HG03558 (cell line): Measurements from ENCODE around the gene ABLIM2.
A peak's percentile ranks its signal among the peaks of the same experiment; 100 is the strongest.

Experiments
- ATAC-seq: cut with Tn5 transposase; IDR thresholded peaks from one replicate; pipeline ENCODE4 v1.9.1; 2021; ENCODE audit warnings: moderate number of reproducible peaks; ENCODE audit not compliant: unreplicated experiment; ENCODE audit errors: extremely low read depth

The ABLIM2 gene

DNA sequence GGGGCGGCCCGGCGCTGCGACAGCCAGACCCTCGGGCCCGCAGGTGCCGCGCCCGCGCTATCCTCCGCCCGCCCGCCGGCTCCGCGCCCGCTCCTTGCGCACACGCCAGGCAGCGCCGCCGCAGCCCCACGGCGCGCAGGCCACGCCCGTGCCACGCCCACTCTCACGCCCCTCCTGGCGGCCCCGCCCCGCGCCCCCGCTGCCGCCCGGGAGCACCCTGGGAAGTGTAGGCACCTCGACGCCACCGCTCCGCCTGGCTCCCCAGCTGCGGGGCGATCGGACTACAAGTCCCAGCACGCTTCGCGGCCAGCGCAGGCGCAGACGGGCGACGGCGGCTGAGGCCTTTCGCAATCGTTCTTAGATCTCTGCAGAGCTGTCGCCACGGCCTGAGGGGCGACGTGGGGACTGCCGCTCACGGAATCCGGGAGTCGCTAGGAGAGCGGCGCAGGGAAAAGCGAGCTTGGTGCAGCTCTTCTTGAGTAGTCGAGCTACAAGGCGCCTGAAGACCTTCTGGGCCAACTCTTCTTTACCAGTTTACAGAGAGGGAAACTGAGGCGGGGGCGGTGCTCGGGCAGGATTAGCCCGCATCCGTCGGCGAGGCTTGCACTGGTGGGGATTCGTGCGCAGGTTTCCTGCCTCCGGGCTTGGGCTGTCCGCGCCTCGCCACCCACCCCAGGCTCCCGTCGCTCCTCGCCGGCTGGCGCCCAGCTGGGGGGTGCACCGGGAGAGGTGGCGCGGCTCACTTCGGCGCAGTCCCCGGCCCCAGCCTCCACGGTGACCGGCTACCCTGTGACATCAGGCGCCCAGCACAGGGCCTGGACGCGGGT is at the start of gene ABLIM2:
Gene ABLIM2 (minus strand): TSS at position 104 of the 827 bp plus-strand sequence. CDS start 124 bp downstream, outside the sequence.
- ATAC-seq: peak; percentile 96

GRCh38 chr4:8207314-8207713 is 48.7 kb upstream of the ABLIM2 start:
- no peak for ATAC-seq

GRCh38 chr4:8205749-8206611 is 47.4 kb upstream of the ABLIM2 start:
- ATAC-seq: no peak

GRCh38 chr4:8205241-8205707 is 46.7 kb upstream of the ABLIM2 start:
- ATAC-seq: no peak

DNA sequence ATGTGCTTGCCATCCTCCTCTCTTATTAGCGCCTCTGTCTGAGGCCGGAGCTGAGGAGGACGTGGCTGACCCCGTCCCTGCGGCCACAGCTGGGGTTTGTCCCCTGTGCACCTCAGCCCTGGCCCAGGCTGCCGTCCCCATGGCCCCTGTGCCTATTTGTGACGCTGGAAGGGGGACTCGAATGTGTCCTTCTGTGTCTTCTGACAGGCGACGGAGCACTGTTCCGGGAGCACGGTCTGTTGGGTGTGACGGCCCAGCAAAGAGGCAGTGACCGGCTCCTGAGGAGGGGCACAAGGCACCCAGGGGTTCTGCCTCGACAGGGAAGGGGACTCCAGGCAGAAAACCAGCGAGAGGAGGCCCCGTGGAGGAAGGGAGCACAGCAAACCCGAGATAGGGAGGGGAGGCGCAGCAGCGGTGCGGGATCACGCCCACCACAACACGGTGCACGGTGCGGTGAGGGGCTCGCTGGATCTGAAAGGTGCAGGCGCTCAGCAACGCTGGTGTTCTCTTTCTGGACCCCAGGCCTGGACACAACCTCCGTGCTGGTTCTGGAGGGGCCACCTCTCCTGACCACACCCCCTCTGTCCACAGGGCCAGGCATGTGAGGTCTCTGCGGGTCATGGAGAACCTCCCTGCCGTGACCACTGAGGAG is 46.1 kb upstream of the ABLIM2 start:
- ATAC-seq: no peak

DNA sequence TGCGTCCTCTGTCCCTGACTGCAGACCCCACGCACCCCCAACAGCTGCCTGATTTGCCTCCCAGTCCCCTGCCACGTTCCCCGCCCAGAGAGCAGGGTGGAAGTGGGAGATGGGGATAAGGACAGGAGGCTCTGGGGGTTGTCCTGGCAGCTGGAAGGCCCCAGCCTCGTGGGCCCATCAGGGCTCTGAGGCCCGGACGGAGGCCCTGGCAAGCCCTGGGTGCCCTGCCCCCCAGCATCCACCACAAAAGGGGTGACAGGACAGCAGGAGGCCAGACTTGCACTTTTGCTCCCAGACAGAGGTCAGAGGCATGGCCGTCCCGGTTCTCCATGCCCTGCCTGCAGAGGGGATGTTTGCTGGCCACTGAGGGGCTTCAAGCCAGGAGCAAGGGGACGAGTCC is 45.2 kb upstream of the ABLIM2 start:
- ATAC-seq: no peak

- ATAC-seq: no peak
Measured at GRCh38 chr4:8203052-8203401, 44.4 kb upstream of the ABLIM2 start.

DNA sequence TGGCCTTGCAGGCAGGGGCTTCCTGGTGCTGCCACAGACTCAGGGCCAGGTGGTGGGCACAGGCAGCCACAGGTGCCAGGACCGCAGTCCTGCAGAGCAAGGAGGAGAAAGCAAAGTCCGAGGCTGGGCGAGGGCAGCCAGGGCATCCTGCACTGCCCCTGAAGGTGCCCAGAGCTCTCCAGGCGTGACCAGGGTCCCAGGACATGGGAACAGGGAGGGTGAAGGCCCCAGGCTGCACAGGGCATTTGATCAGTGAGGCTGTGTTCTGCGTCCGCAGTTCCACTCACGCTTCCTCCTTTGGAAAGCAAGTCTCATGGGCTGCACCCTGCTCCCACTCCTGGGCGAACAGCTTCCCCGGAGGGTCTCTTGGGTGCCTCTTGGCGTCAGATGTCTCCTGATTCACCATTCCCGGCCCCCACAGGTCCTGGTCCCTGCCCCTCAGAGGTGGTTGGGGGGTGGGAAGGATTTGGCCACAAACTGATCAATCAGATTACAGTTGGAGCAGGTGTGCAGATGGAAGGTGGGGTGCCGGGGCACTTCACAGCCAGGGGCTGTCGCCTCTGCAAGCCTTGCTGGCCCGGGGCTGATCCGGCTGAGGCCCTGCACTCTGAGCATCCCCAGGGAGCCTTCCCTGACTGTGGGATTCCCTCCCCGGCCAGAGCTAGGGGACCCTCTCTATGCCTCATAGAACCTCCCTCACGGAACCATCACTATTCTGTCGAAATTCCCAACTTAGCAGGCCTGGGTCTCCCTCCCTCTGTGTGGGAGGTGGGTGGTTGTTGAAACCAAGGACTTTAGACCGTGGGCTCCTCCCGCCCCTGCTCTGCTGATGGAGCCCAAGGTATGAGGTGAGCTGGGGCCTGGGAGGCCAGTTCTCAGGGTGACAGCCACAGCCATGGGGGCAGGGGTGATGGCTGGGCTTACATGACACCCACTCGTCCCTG is 43.8 kb upstream of the ABLIM2 start:
- ATAC-seq: no peak

GRCh38 chr4:8201321-8201781 is 42.7 kb upstream of the ABLIM2 start:
- no peak for ATAC-seq

- ATAC-seq: no peak
Measured at GRCh38 chr4:8200302-8200975, 41.8 kb upstream of the ABLIM2 start.

- ATAC-seq: no peak
Measured at GRCh38 chr4:8199594-8200301, 41.1 kb upstream of the ABLIM2 start.

- ATAC-seq: peak; percentile 73
Measured at GRCh38 chr4:8198906-8199593, 40.4 kb upstream of the ABLIM2 start, which contains the start of gene SH3TC1. SH3TC1 (plus strand) TSS chr4:8199290; CDS start chr4:8205195, 5,905 bp downstream.

- ATAC-seq: no peak
Measured at GRCh38 chr4:8198206-8198905, 39.7 kb upstream of the ABLIM2 start.

- ATAC-seq: no peak
Measured at GRCh38 chr4:8197521-8197920, 38.9 kb upstream of the ABLIM2 start.

GRCh38 chr4:8195841-8196458 is 37.3 kb upstream of the ABLIM2 start:
- ATAC-seq: no peak

- no peak for ATAC-seq
Measured at GRCh38 chr4:8195431-8195830, 36.8 kb upstream of the ABLIM2 start.
